PC-9 (cell line): ENCODE measurements around the gene KDM1A.

Source experiments
- EZH2 ChIP-seq: fragments of 200-600 bp; sonication (generic); IDR thresholded peaks from 2 replicates; pipeline ENCODE4 v1.8.0; 2017; ENCODE audit warnings: antibody characterized with exemption, low read depth
- TF ChIP-seq, protein P1 (sequence below): fragments of 200-600 bp; sonication (generic); conservative IDR thresholded peaks from 2 replicates; pipeline ENCODE4 v1.6.1; 2017; ENCODE audit warnings: mixed run types, antibody characterized with exemption, mild to moderate bottlenecking, moderate library complexity

DNA sequence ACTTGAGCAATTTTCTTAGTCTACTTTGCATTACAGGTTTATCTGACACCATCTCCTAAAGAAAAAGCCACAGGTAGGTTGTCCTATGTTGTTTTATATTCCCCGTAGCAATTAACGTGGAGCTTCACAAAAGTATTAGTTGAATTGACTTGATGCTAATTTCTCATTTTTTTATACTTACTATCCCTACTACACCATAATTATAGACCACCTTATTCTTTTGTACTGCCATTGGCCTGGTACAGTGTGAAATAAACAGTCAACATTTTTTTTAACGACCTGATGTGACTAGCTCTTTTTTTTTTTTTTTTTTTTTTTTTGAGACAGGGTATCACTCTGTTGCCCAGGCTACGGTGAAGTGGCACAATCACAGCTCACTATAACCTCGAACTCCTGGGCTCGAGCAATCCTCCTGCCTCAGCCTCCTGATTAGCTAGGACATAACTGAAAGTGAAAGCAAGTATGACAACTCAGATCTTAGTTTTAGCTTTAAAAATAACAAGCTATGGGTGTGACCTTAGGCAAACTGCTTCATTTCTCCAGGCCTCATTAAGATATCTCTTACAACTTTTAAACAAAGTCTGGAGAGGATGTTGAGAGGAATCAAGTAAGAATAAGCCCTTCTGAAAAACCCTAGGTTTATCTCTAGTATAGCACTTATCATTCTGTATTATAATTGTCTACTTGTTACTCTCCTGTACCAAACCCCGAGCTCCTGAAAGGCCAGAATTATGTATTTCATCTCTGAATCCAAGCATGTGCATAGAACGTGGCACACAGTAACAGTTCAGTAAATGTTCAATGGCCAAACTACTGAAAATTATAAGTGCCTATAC is 99.9 kb downstream of the KDM1A start:
- TF ChIP-seq, protein P1, sequence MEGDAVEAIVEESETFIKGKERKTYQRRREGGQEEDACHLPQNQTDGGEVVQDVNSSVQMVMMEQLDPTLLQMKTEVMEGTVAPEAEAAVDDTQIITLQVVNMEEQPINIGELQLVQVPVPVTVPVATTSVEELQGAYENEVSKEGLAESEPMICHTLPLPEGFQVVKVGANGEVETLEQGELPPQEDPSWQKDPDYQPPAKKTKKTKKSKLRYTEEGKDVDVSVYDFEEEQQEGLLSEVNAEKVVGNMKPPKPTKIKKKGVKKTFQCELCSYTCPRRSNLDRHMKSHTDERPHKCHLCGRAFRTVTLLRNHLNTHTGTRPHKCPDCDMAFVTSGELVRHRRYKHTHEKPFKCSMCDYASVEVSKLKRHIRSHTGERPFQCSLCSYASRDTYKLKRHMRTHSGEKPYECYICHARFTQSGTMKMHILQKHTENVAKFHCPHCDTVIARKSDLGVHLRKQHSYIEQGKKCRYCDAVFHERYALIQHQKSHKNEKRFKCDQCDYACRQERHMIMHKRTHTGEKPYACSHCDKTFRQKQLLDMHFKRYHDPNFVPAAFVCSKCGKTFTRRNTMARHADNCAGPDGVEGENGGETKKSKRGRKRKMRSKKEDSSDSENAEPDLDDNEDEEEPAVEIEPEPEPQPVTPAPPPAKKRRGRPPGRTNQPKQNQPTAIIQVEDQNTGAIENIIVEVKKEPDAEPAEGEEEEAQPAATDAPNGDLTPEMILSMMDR, result no peak
- no peak for TF ChIP-seq EZH2
